HL-60/S4 treated with retinoic acid at 250 ng/mL for 4 days and 3 days (cell line): ENCODE results near the gene ELOVL6.
"Not testable (repeated sequence)": the region's sequence is repeated elsewhere in the genome, so short reads cannot be mapped to it uniquely, and the experiment has no call there.

Experiments used
- in situ Hi-C: fragments of 300-500 bp; cut with MboI; formaldehyde crosslinking; loops from 2 replicates; pipeline ENCODE4 v1.7.0; 2022; ENCODE audit warnings: low sequenced_read_pairs

The ELOVL6 gene

GRCh38 chr4:110163327-110164069 lies 34.9 kb downstream of the ELOVL6 start:
- in situ Hi-C loops: no loop called here

GRCh38 chr4:110160618-110161017 lies 37.8 kb downstream of the ELOVL6 start:
- in situ Hi-C loops: no loop called here

GRCh38 chr4:110159541-110159940 lies 38.9 kb downstream of the ELOVL6 start:
- in situ Hi-C loops: no loop called here

GRCh38 chr4:110157580-110157979 lies 40.8 kb downstream of the ELOVL6 start:
- in situ Hi-C loops: no loop called here

- in situ Hi-C loops: not testable (repeated sequence)
These were observed 41.2 kb downstream of the ELOVL6 start for GRCh38 chr4:110157166-110157565.

- in situ Hi-C loops: no loop called here
These were observed 42.0 kb downstream of the ELOVL6 start for GRCh38 chr4:110156442-110156841.

- in situ Hi-C loops: no loop called here
These were observed 42.8 kb downstream of the ELOVL6 start for GRCh38 chr4:110155654-110156053.

GRCh38 chr4:110154582-110154981 lies 43.8 kb downstream of the ELOVL6 start:
- in situ Hi-C loops: no loop called here

- in situ Hi-C loops: no loop called here
These were observed 46.0 kb downstream of the ELOVL6 start for GRCh38 chr4:110152386-110152785.

- in situ Hi-C loops: no loop called here
These were observed 49.3 kb downstream of the ELOVL6 start for GRCh38 chr4:110149089-110149488.

- in situ Hi-C loops: no loop called here
These were observed 56.0 kb downstream of the ELOVL6 start for GRCh38 chr4:110142461-110142860.

GRCh38 chr4:110139815-110140214 lies 58.6 kb downstream of the ELOVL6 start:
- in situ Hi-C loops: no loop called here

- in situ Hi-C loops: no loop called here
These were observed 59.3 kb downstream of the ELOVL6 start for GRCh38 chr4:110139111-110139510.

GRCh38 chr4:110138551-110138950 lies 59.9 kb downstream of the ELOVL6 start:
- in situ Hi-C loops: no loop called here

GRCh38 chr4:110137829-110138228 lies 60.6 kb downstream of the ELOVL6 start:
- in situ Hi-C loops: no loop called here

- in situ Hi-C loops: no loop called here
These were observed 62.9 kb downstream of the ELOVL6 start for GRCh38 chr4:110135523-110135922.

GRCh38 chr4:110135076-110135475 lies 63.3 kb downstream of the ELOVL6 start:
- in situ Hi-C loops: no loop called here

GRCh38 chr4:110134269-110134869 lies 64.0 kb downstream of the ELOVL6 start:
- in situ Hi-C loops: no loop called here

- in situ Hi-C loops: no loop called here
These were observed 65.3 kb downstream of the ELOVL6 start for GRCh38 chr4:110132816-110133719.

GRCh38 chr4:110131916-110132315 lies 66.5 kb downstream of the ELOVL6 start:
- in situ Hi-C loops: no loop called here

GRCh38 chr4:110130576-110131358 lies 67.6 kb downstream of the ELOVL6 start:
- in situ Hi-C loops: no loop called here
